GM12878 (cell line): ENCODE results near the gene LUZP2. TPM values are rescaled to one million over a fixed set of nuclear protein-coding genes. Genes with fewer than 3 reads are reported as not detected.

ENCODE experiments used
- ATAC-seq: fragments of 200-7000 bp; cut with Tn5 transposase; 3 replicates; pipeline ENCODE4 v1.9.1; 2020; ENCODE audit warnings: mild to moderate bottlenecking, moderate library complexity
- BruUV-seq: library from RNA; stranded (reverse); fragments of 400-500 nt; replicated peaks from 2 replicates; lab custom pipeline; 2021; lab: Mats Ljungman, UMichigan
- CTCF ChIA-PET: fragments of 300-600 bp; sonication (Branson Sonifier 250); formaldehyde crosslinking; extraction: SDS; loops from one replicate; lab custom pipeline; 2021; ENCODE audit warnings: inconsistent platforms; lab: Yijun Ruan, JAX
- POLR2A ChIA-PET: fragments of 350-600 bp; formaldehyde crosslinking; extraction: SDS; loops from one replicate; lab custom pipeline; 2021; ENCODE audit warnings: inconsistent platforms; lab: Charles Lee
- RAD21 ChIA-PET: fragments of 300-600 bp; sonication (Branson Sonifier 250); formaldehyde crosslinking; loops from one replicate; lab custom pipeline; 2023; ENCODE audit warnings: antibody characterized with exemption; ENCODE audit not compliant: unreplicated experiment; lab: Charles Lee
- SMC1A ChIA-PET: fragments of 300-600 bp; sonication (Branson Sonifier 250); formaldehyde crosslinking; loops from one replicate; lab custom pipeline; 2023; ENCODE audit not compliant: unreplicated experiment, uncharacterized antibody; lab: Charles Lee
- DNase-seq: peaks from one replicate; pipeline ENCODE4 v3.0.0-alpha.2; 2011; ENCODE audit warnings: low read depth, low spot score
- FAIRE-seq: peaks from 3 replicates; lab custom pipeline; 2011; peaks lifted over from hg19 to GRCh38; lab: Jason Lieb, UNC
- H2AFZ ChIP-seq: 2 replicates; pipeline ENCODE4 v1.6.0; 2011; ENCODE audit warnings: low read depth, low read length, control low read depth; ENCODE audit not compliant: control insufficient read depth
- H3K27ac ChIP-seq: 2 replicates; pipeline ENCODE4 v1.5.1; 2011; ENCODE audit warnings: control low read depth; ENCODE audit not compliant: control insufficient read depth, insufficient read depth
- H3K27me3 ChIP-seq, 2 experiments: replicated peaks in 1 of 2; 2 replicates each; pipeline versions ENCODE4 v1.6.0 to v1.6.1; 2011; ENCODE audit warnings: low read length in 1 of 2; ENCODE audit not compliant: control insufficient read depth in 2 of 2, insufficient read depth in 2 of 2
- H3K36me3 ChIP-seq, 2 experiments: 2 replicates each; pipeline ENCODE4 v1.5.1; 2011; ENCODE audit warnings: low read length in 1 of 2; ENCODE audit not compliant: control insufficient read depth in 2 of 2, insufficient read depth in 2 of 2
- H3K4me1 ChIP-seq: 2 replicates; pipeline ENCODE4 v1.6.1; 2011; ENCODE audit warnings: mild to moderate bottlenecking, low read length, moderate library complexity, mixed read lengths; ENCODE audit not compliant: control insufficient read depth, insufficient read depth
- H3K4me2 ChIP-seq: 2 replicates; pipeline ENCODE4 v1.6.0; 2011; ENCODE audit warnings: control low read depth; ENCODE audit not compliant: control insufficient read depth, insufficient read depth
- H3K4me3 ChIP-seq: fragments of 200-600 bp; sonication (generic); 2 replicates; pipeline ENCODE4 v1.5.1; 2016
- H3K79me2 ChIP-seq: 2 replicates; pipeline ENCODE4 v1.6.0; 2011; ENCODE audit warnings: low read length; ENCODE audit not compliant: control insufficient read depth, insufficient read depth
- H3K9ac ChIP-seq: 2 replicates; pipeline ENCODE4 v1.8.0; 2011; ENCODE audit warnings: low read length, control low read depth, mixed read lengths; ENCODE audit not compliant: control insufficient read depth, insufficient read depth
- H3K9me3 ChIP-seq: replicated peaks from 3 replicates; pipeline ENCODE4 v1.5.1; 2011; ENCODE audit warnings: mild to moderate bottlenecking, low read length; ENCODE audit not compliant: control insufficient read depth, insufficient read depth
- H4K20me1 ChIP-seq: 2 replicates; pipeline ENCODE4 v1.6.0; 2011; ENCODE audit not compliant: control insufficient read depth, insufficient read depth
- IKZF1 ChIP-seq: fragments of 450-650 bp; conservative IDR thresholded peaks from 2 replicates; pipeline ENCODE4 v1.6.1; 2017; ENCODE audit warnings: antibody characterized with exemption, mild to moderate bottlenecking
- KAT2A ChIP-seq: conservative IDR thresholded peaks from 2 replicates; pipeline ENCODE4 v1.6.1; 2011; ENCODE audit warnings: low read depth, low read length; ENCODE audit not compliant: control insufficient read depth
- LARP7 ChIP-seq: fragments of 450-650 bp; IDR thresholded peaks from 2 replicates; pipeline ENCODE4 v1.6.1; 2017; ENCODE audit warnings: mild to moderate bottlenecking
- MAX ChIP-seq: IDR thresholded peaks from 2 replicates; pipeline ENCODE4 v1.6.1; 2012; ENCODE audit warnings: low read depth, low read length, improper control_type of control experiment
- NRF1 ChIP-seq: conservative IDR thresholded peaks from 2 replicates; pipeline ENCODE4 v1.6.1; 2011; ENCODE audit warnings: mild to moderate bottlenecking, low read depth, low read length, improper control_type of control experiment
- WRNIP1 ChIP-seq: IDR thresholded peaks from 2 replicates; pipeline ENCODE4 v1.6.1; 2011; ENCODE audit warnings: low read depth, low read length, improper control_type of control experiment, borderline replicate concordance
- ZBTB4 ChIP-seq: fragments of 450-650 bp; formaldehyde crosslinking; IDR thresholded peaks from 2 replicates; pipeline ENCODE4 v1.4.0; 2022; ENCODE audit warnings: mild to moderate bottlenecking, moderate library complexity
- WGBS: methylation state at CpG from one replicate; pipeline ENCODE4 v1.1.6; 2016; ENCODE audit warnings: low lambda C conversion rate; ENCODE audit not compliant: insufficient replicate concordance, insufficient coverage; ENCODE audit errors: missing lambda C conversion rate; 5-methylcytosine and 5-hydroxymethylcytosine counted together
- in situ Hi-C: fragments of 300-500 bp; cut with MboI; formaldehyde crosslinking; loops from 9 replicates; pipeline ENCODE4 v1.14.3; 2018; ENCODE audit warnings: mixed read lengths
- intact Hi-C: fragments of 100-400 bp; cut with micrococcal nuclease; formaldehyde crosslinking; loops from one replicate; pipeline ENCODE4 v1.14.2; 2022; ENCODE audit not compliant: unreplicated experiment
- polyA plus RNA-seq, 11 experiments: library from polyadenylated mRNA; depleted of rRNA in 4 of 11; unstranded in 6 of 11; stranded (reverse) in 5 of 11; fragments of >200 nt; fragmentation: Nextera tagmentation in 4 of 11; fragmentation: Illumina TruSeq in 1 of 11; extraction: Ambion mirVana in 4 of 11; extraction: Trizol in 1 of 11; gene quantifications; 1 replicate in 1 of 11; 2 replicates in 10 of 11; pipeline versions ENCODE4 v1.2.1 to v1.2.3, GENCODE V29; 2011 to 2016; ENCODE audit warnings: inconsistent platforms in 2 of 11, missing spikeins in 2 of 11, low read depth in 1 of 11
- total RNA-seq, 4 experiments: library from RNA; depleted of rRNA in 3 of 4; stranded (reverse); fragments of >200 nt in 3 of 4; fragmentation: Illumina TruSeq in 1 of 4; extraction: Trizol in 1 of 4; gene quantifications; 2 replicates each; pipeline versions ENCODE4 v1.2.1 to v1.2.3, GENCODE V29; 2013 to 2021
- TF ChIP-seq, protein P1 (sequence below): fragments of 450-650 bp; formaldehyde crosslinking; IDR thresholded peaks from 2 replicates; pipeline ENCODE4 v1.5.0; 2022; ENCODE audit warnings: mild to moderate bottlenecking, missing genetic modification characterization

LUZP2 gene
- total and polyA plus RNA-seq, 10 of the 15 experiments (the other 5 are each of a cell fraction or from before 2014, with no cell fraction given) = not detected

DNA sequence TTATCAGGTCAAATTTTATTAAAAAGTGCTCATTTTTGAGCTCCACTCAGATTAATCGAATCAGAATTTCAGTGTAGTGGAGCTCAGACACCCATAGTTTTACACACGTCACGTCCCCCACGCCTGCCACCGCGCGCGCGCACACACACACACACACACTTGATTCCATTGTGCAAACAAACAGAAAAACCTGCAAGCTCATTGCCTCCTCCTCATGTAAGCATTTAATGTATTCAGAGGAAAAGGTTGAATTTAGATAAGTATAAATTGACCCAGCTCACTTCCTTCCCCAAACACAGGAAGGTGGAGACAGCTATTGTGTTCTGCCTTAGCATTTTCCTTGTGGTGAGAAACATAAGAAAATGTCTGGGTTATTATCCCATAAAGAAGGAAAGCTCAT, 336.7 kb downstream of the LUZP2 start:
- ChIA-PET POLR2A (no interaction called here), CTCF (interaction anchor here (0.7 kb wide), 1 partner anchor 41 kb away, joined by 4 read pairs; no protein-coding TSS in a partner anchor), RAD21 (no interaction called here), SMC1A (interaction anchor here (0.6 kb wide), 1 partner anchor 34 kb away, joined by 3 read pairs; no protein-coding TSS in a partner anchor)
- Histone ChIP-seq H3K27ac (no peak overlapping the region), H3K9ac (no peak overlapping the region), H3K4me3 (no peak overlapping the region), H2AFZ (no peak overlapping the region), H4K20me1 (no peaks in the 10 kb centered on the region), H3K9me3 (no peaks in the 10 kb centered on the region), H3K4me2 (no peak overlapping the region), H3K27me3 (no peaks in the 10 kb centered on the region), H3K4me1 (no peaks in the 10 kb centered on the region), H3K79me2 (no peaks in the 10 kb centered on the region), H3K36me3 (no peaks in the 10 kb centered on the region)
- TF ChIP-seq MAX (no peak), ZBTB4 (CRISPR knock-in tag) (no peak), IKZF1 (no peak), WRNIP1 (no peak), LARP7 (no peak), NRF1 (no peak), KAT2A (no peak)
- TF ChIP-seq, protein P1, sequence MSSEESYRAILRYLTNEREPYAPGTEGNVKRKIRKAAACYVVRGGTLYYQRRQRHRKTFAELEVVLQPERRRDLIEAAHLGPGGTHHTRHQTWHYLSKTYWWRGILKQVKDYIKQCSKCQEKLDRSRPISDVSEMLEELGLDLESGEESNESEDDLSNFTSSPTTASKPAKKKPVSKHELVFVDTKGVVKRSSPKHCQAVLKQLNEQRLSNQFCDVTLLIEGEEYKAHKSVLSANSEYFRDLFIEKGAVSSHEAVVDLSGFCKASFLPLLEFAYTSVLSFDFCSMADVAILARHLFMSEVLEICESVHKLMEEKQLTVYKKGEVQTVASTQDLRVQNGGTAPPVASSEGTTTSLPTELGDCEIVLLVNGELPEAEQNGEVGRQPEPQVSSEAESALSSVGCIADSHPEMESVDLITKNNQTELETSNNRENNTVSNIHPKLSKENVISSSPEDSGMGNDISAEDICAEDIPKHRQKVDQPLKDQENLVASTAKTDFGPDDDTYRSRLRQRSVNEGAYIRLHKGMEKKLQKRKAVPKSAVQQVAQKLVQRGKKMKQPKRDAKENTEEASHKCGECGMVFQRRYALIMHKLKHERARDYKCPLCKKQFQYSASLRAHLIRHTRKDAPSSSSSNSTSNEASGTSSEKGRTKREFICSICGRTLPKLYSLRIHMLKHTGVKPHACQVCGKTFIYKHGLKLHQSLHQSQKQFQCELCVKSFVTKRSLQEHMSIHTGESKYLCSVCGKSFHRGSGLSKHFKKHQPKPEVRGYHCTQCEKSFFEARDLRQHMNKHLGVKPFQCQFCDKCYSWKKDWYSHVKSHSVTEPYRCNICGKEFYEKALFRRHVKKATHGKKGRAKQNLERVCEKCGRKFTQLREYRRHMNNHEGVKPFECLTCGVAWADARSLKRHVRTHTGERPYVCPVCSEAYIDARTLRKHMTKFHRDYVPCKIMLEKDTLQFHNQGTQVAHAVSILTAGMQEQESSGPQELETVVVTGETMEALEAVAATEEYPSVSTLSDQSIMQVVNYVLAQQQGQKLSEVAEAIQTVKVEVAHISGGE (CRISPR knock-in tag) = no peak
- intact Hi-C loops (no loop called here), in situ Hi-C loops (no loop called here)
- DNase-seq (no peak), ATAC-seq (no peak), FAIRE-seq (no peak)
- WGBS = 33% methylated on average over 9 of the region's 9 CpGs
- BruUV-seq = no TSS peak
